ENCODE results near the gene WDR46.
"Not testable (repeated sequence)": the region's sequence is repeated elsewhere in the genome, so short reads cannot be mapped to it uniquely, and the experiment has no call there.

Gene WDR46

GRCh38 chr6:33271117-33271467 is 17.9 kb downstream of the WDR46 start:
- peak; percentile 67 for DNase-seq (ENCODE audit: low spot score)

- DNase-seq (ENCODE audit: low spot score) = no peak
Measured at GRCh38 chr6:33264015-33264414, 25.0 kb downstream of the WDR46 start.

GRCh38 chr6:33262490-33262889 is 26.5 kb downstream of the WDR46 start:
- DNase-seq (ENCODE audit: low spot score) = not testable (repeated sequence)

GRCh38 chr6:33259032-33259431 is 30.0 kb downstream of the WDR46 start:
- DNase-seq (ENCODE audit: low spot score) = no peak

DNA sequence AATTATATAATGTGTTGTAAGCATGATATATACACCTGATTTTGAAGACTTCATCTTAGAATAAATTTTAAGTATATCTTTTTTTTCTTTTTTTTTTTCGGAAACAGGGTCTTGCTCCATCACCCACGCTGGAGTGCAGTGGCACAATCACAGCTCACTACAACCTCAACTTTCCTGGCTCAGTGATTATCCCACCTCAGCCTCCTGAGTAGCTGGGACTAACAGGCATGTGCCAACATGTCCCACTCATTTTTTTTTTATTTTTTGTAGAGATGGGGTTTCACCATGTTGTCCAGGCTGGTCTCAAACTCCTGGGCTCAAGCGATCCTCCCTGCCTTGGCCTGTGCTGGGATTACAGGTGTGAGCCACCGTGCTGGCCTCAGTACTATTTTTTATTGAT is 34.4 kb downstream of the WDR46 start:
- DNase-seq (ENCODE audit: low spot score) = no peak

DNA sequence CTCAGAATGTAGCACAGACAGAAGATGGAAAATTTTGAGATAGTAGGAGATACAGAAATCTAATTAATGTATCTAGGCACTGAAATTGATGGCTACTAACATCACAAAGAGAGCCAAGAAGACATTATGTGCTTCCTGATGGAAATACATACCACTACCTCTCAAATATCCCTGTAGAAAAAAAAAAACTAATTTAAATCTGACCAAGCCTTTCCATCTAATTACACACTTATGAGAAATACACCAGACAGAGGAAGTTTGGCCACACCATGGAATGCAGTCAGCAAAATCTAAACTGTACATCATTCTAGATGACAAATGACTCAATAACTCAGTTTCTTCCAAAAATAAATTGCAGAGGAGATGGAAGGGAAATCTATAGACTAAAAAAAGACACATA is 36.3 kb downstream of the WDR46 start:
- peak; percentile 36 for DNase-seq (ENCODE audit: low spot score)

DNA sequence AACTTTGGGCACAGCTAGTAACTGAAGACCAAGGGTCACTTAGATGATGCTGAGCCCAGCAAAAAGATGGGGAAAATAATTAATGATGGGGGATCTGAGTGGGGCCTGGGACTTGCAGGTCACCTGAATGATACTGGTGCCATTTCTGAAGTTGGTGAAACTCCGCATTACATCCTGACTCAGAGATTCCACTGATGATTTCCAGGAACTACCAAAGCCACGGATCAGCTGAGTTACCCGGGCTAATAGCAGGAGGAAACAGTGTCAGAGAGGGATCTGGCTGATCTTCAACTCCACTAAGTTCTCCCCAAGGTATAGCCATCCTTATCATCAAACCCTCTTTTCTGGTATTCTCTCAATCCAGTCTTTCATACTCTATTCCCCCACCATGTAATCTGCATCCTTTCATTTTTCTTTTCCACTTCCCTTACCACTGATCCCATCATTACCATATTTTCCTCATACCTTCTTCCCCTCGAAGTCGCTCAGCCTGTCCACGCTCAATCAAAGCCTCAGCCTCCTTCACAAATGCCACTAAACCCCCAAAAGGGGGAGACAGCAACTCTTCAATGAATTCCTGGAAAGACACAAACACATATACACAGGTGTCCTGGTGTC is 37.5 kb downstream of the WDR46 start:
- no peak for DNase-seq (ENCODE audit: low spot score)

DNA sequence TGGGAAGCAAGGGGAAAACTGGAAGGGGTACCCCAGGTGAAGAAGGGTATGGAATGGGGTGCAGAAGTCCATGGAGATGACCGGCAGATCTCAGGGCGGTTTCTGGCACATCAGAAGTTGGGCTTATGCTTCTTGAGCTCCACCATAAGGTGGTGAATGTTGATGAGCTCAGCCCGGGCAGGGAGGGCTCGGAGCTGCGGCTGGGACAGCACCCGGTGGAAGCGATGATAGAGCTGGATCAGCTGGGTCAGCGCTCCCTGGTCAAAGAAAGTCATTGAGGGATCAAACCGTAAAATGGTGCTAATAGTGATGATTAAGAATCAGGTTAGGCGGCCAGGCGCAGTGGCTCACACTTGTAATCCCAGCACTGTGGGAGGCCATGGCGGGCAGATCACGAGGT is 38.3 kb downstream of the WDR46 start:
- no peak for DNase-seq (ENCODE audit: low spot score)

DNA sequence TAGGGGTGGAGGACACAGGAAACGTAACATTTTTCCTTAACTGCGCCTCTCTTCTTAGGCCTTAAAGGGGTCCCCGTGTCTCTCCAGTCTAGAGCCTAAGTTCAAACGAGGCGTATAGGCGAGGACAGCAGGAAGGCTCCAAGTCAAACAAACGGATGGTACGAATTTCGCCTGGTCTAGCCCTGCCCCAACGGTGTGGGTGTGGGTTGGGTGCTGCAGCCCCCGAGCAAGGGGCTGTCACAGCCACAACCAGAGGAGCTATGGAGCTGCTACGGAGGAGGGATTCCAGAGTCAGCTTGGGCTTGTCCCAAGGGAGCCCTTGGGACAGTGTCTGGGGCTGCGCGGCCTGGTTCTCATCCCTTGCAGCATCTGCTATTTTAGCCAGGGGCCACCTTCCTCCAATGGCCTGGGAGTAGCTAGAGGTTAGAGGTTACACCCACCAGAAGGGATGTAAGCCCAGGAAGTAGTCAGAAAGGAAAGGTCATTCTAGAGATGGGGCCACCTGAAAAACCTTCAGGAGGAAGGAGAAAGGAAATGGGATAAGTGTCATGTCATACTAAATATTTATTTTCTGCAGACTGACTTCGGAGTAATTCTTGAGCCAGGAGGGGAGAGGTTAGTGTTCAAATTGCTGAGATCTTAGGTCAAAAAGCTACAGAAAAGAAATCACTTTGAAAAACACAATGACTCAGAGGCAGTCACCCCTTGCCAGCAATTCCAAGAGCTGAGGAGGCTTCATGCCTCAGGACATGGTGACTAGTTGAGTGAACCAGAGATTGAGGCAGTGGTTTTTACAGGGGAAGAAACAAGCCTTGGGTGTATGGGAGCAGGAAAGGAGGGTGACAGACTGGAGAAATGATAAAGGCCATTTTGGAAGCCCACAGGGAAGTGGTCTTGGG is 39.1 kb downstream of the WDR46 start:
- DNase-seq (ENCODE audit: low spot score) = peak; percentile 90

DNA sequence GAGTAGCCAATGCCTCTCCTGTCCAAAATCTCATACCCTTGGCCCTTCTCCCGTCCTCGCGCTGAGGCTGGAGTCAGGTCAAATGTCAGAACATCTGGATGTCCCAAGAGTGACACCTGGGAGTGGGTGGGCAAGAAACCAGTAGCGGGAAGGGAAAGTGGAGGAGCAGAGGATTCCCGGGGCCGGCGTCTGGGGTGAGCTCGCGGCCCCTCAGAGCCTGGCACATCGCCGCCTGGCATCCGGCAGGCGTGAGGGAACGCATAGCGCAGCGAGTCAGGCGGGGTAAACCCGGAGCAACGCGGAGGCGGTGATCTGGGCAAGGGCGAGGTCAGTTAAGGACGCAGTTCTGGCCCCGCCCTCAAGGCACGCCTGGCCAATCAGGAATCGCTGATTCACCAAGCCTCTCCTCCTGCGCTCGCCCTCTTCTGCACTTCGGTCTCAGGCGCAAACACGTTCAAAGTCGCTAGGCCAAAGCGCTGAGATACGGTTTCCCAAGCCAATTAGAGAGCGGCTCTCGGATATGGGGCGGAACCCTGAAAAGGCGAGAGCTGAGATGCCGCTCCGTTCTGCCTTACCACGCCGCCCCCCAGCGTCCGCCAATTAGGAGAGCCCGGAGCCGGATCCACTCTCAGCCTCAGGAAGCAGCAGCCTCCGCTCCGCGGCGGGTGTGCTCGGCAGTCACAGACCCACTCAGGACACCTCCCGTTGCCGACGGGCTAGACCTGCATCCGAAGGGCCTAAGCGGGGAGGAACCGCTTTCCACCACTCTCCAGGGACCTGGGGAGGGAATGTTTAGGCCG is 39.9 kb downstream of the WDR46 start:
- peak; percentile 100 for DNase-seq (ENCODE audit: low spot score)

DNA sequence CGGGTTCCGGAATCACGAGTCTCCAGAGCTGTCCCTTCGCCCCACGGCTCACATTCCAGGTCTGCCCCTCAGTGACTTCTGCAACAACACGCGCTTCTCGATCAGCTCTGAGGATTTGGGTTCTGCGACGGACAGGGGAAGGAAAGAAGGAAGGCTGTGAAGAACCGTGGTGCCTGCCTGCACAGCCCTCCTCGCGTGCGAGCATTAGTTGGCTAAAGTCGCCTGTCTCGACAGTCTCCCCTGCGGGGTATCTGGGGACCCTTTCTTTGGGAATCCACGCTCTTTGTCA is 40.5 kb downstream of the WDR46 start:
- peak; percentile 72 for DNase-seq (ENCODE audit: low spot score)

GRCh38 chr6:33247977-33248642 is 40.9 kb downstream of the WDR46 start:
- peak; percentile 90 for DNase-seq (ENCODE audit: low spot score)

- no peak for DNase-seq (ENCODE audit: low spot score)
Measured at GRCh38 chr6:33243476-33243875, 45.6 kb downstream of the WDR46 start.

DNA sequence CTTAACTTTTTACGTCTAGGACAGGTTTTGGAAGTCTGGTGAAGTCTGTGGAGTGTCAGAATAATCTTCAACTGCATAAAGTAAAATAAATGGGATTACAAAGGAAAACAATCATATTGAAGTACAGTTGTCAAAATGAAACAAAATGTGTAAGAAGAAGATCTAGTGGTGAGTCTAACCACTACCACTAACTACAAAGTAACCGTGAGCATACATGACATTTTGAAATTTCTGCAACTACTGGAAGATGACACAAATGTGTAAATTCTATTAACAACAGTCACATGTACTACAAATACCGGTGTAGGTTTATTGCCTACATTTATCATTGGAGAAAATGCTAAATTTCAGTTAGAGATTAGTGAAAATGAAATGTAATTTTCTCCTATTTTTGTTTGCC is 47.1 kb downstream of the WDR46 start:
- DNase-seq (ENCODE audit: low spot score) = no peak

GRCh38 chr6:33237741-33238140 is 51.3 kb downstream of the WDR46 start:
- DNase-seq (ENCODE audit: low spot score) = no peak

DNA sequence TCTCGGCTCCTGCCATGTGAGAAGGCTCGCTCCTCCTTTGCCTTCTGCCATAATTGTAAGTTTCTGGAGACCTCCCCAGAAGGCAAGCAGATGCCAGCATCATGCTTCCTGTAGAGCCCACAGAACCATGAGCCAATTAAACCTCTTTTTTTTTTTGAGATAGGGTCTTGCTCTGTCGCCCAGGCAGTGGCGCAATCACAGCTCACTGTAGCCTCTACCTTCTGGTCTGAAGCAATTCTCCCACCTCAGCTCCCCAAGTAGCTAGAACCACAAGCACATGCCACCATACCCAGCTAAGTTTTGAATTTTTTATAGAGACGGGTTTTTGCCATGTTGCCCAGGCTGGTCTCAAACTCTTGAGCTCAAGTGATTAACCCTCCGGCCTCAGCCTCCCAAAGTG is 52.2 kb downstream of the WDR46 start:
- no peak for DNase-seq (ENCODE audit: low spot score)

DNA sequence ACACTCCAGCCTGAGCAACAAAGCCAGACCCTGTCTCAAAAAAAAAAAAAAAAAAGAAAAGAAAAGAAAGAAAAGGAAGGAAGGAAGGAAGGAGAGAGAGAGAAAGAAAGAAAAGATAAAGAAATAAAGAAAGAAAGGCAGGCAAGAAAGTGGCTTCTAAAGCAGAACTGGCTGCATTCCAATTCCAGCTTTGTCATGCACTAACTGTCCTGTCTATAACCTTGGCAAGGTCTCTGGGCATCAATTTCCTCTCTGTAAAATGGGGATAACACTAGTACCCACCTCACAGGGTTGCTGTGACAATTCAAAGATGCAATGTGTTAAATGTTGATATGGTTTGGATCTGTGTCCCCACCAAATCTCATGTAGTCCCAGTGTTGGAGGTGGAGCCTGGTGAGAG is 52.7 kb downstream of the WDR46 start:
- DNase-seq (ENCODE audit: low spot score) = no peak

- DNase-seq (ENCODE audit: low spot score) = no peak
Measured at GRCh38 chr6:33235221-33235634, 53.8 kb downstream of the WDR46 start.

Data from RKO (cell line).